Liver (tissue), 9 donors: Measurements from ENCODE around the gene BCS1L. TPM values are rescaled to one million over a fixed set of nuclear protein-coding genes. Genes with fewer than 3 reads are reported as not detected.

ENCODE experiments used
- DNase-seq: peaks from one replicate; pipeline ENCODE4 v3.0.0-alpha.2; 2017; ENCODE audit warnings: low spot score
- H3K27ac ChIP-seq, 2 donors: one replicate each; pipeline ENCODE4 v1.7.0; 2013; ENCODE audit warnings: inconsistent platforms in 2 of 2, low read length in 2 of 2, control low read depth in 1 of 2, low read depth in 1 of 2, mild to moderate bottlenecking in 1 of 2
- H3K27me3 ChIP-seq, 4 donors: one replicate each; pipeline versions ENCODE4 v1.6.1 to v1.7.0; 2013; ENCODE audit warnings: low read length in 3 of 4, inconsistent platforms in 1 of 4, mild to moderate bottlenecking in 1 of 4, moderate library complexity in 1 of 4; ENCODE audit not compliant: control insufficient read depth in 4 of 4, insufficient read depth in 4 of 4
- H3K36me3 ChIP-seq, 4 donors: one replicate each; pipeline versions ENCODE4 v1.6.1 to v1.7.0; 2013; ENCODE audit warnings: low read length in 3 of 4, mild to moderate bottlenecking in 3 of 4, low read depth in 1 of 4, moderate library complexity in 1 of 4; ENCODE audit not compliant: control insufficient read depth in 4 of 4, insufficient read depth in 3 of 4
- H3K4me1 ChIP-seq, 4 donors: one replicate each; pipeline versions ENCODE4 v1.6.1 to v1.7.0; 2013; ENCODE audit warnings: low read length in 3 of 4, mild to moderate bottlenecking in 3 of 4, moderate library complexity in 1 of 4; ENCODE audit not compliant: control insufficient read depth in 4 of 4, insufficient read depth in 4 of 4
- H3K4me3 ChIP-seq, 3 donors: one replicate each; pipeline versions ENCODE4 v1.6.1 to v1.7.0; 2013; ENCODE audit warnings: low read length in 3 of 3, control low read depth in 1 of 3, low read depth in 1 of 3, mild to moderate bottlenecking in 1 of 3
- H3K9ac ChIP-seq, 2 donors: one replicate each; pipeline ENCODE4 v1.7.0; 2013; ENCODE audit warnings: low read length in 2 of 2, mild to moderate bottlenecking in 2 of 2, moderate library complexity in 2 of 2, control low read depth in 1 of 2, low read depth in 1 of 2
- H3K9me3 ChIP-seq, 4 donors: one replicate each; pipeline versions ENCODE4 v1.6.1 to v1.7.0; 2013; ENCODE audit warnings: low read length in 3 of 4; ENCODE audit not compliant: control insufficient read depth in 4 of 4
- CTCF ChIP-seq: fragments of 150-350 bp; IDR thresholded peaks from 2 replicates; pipeline ENCODE4 v1.5.1; 2017; ENCODE audit warnings: improper control_type of control experiment, low read depth, low read length; ENCODE audit not compliant: missing input control
- EGR1 ChIP-seq, 2 donors: IDR thresholded peaks; 2 replicates each; pipeline ENCODE4 v1.6.1; 2016 to 2018; ENCODE audit warnings: antibody characterized with exemption in 2 of 2, low read depth in 2 of 2
- FOXA1 ChIP-seq: IDR thresholded peaks from 2 replicates; pipeline ENCODE4 v1.6.1; 2016; ENCODE audit warnings: antibody characterized with exemption
- FOXA2 ChIP-seq: IDR thresholded peaks from 2 replicates; pipeline ENCODE4 v1.6.1; 2016; ENCODE audit warnings: antibody characterized with exemption
- GABPA ChIP-seq, 2 donors: IDR thresholded peaks in 1 of 2; conservative IDR thresholded peaks in 1 of 2; 2 replicates each; pipeline ENCODE4 v1.6.1; 2016; ENCODE audit warnings: antibody characterized with exemption in 2 of 2, mild to moderate bottlenecking in 1 of 2, moderate library complexity in 1 of 2
- HNF4A ChIP-seq, 2 donors: conservative IDR thresholded peaks; 2 replicates each; pipeline ENCODE4 v1.6.1; 2016; ENCODE audit warnings: antibody characterized with exemption in 2 of 2, mild to moderate bottlenecking in 2 of 2
- HNF4G ChIP-seq: IDR thresholded peaks from 2 replicates; pipeline ENCODE4 v1.6.1; 2016; ENCODE audit warnings: antibody characterized with exemption
- JUND ChIP-seq, 2 donors: IDR thresholded peaks; 2 replicates each; pipeline ENCODE4 v1.6.1; 2016; ENCODE audit warnings: antibody characterized with exemption in 2 of 2
- MAX ChIP-seq: IDR thresholded peaks from 2 replicates; pipeline ENCODE4 v1.6.1; 2016; ENCODE audit warnings: antibody characterized with exemption
- NR2F2 ChIP-seq: IDR thresholded peaks from 2 replicates; pipeline ENCODE4 v1.6.1; 2016; ENCODE audit warnings: antibody characterized with exemption
- RAD21 ChIP-seq, 2 donors: IDR thresholded peaks; 2 replicates each; pipeline ENCODE4 v1.6.1; 2016; ENCODE audit warnings: antibody characterized with exemption in 2 of 2, mild to moderate bottlenecking in 2 of 2
- REST ChIP-seq: IDR thresholded peaks from 2 replicates; pipeline ENCODE4 v1.6.1; 2016; ENCODE audit warnings: antibody characterized with exemption, mild to moderate bottlenecking
- SP1 ChIP-seq: IDR thresholded peaks from 2 replicates; pipeline ENCODE4 v1.6.1; 2018; ENCODE audit warnings: antibody characterized with exemption, mild to moderate bottlenecking
- TAF1 ChIP-seq: conservative IDR thresholded peaks from 2 replicates; pipeline ENCODE4 v1.6.1; 2016; ENCODE audit warnings: antibody characterized with exemption, mild to moderate bottlenecking
- YY1 ChIP-seq: IDR thresholded peaks from 2 replicates; pipeline ENCODE4 v1.6.1; 2016; ENCODE audit warnings: antibody characterized with exemption, mild to moderate bottlenecking
- WGBS: extraction: QIAGEN DNeasy Blood & Tissue Kit; methylation state at CpG from one replicate; pipeline ENCODE4 v1.1.7; 2013; 5-methylcytosine and 5-hydroxymethylcytosine counted together
- polyA plus RNA-seq, 2 donors: library from polyadenylated mRNA; stranded (reverse) in 1 of 2; unstranded in 1 of 2; fragments of 200-250 nt in 1 of 2; fragments of >200 nt in 1 of 2; fragmentation: Nextera tagmentation in 1 of 2; extraction: Ambion mirVana in 1 of 2; gene quantifications; one replicate each; pipeline versions ENCODE4 v1.2.1 to v1.2.3, GENCODE V29; 2013 to 2015
- total RNA-seq, 2 donors: library from RNA; depleted of rRNA; stranded (reverse); fragments of >200 nt; gene quantifications; one replicate each; pipeline ENCODE4 v1.2.3, GENCODE V29; 2014
- donor health status: healthy.
- donor health status: healthy.
- donor health status: healthy.
- donor health status: healthy.
- donor health status: healthy.

Gene BCS1L
- total and polyA plus RNA-seq, 4 donors: 14.8 to 30.1 (median 25.2) TPM

- whole genome bisulfite sequencing: 13% methylated on average over 8 of the region's 8 CpGs
- Histone ChIP-seq H3K36me3 (peaks cover 21 to 47% (median 30%) of the 10 kb centered on the region in 4 donors), H3K4me1 (peaks cover 9 to 22% (median 14%) of the 10 kb centered on the region in 4 donors), H3K9me3 (no peaks in the 10 kb centered on the region), H3K27ac (peak overlapping the region in 1 of 2 donors; percentile 36), H3K27me3 (no peaks in the 10 kb centered on the region), H3K9ac (peak overlapping the region; percentile 15 to 24), H3K4me3 (peak overlapping the region; percentile 73 to 91 (median 87))
- no peak for DNase-seq
- TF ChIP-seq CTCF (no peak), HNF4A (conservative IDR thresholded peaks at IDR 0.05) (no peak), EGR1 (IDR thresholded peaks at IDR 0.05; ENCODE audit: low read depth in 2 of 2) (no peak), YY1 (no peak), HNF4G (no peak), GABPA (IDR thresholded peaks at IDR 0.05 in 1 of 2, conservative IDR thresholded peaks at IDR 0.05 in 1 of 2) (no peak), FOXA2 (no peak), MAX (no peak), RAD21 (IDR thresholded peaks at IDR 0.05) (no peak), JUND (IDR thresholded peaks at IDR 0.05) (no peak)
Measured at GRCh38 chr2:218659988-218660358, 490 bp downstream of the BCS1L start.

- no peaks in the 10 kb centered on the region for H3K27me3 ChIP-seq
- H3K27ac ChIP-seq: no peak overlapping the region
- no peak overlapping the region for H3K4me3 ChIP-seq
- no peak overlapping the region for H3K9ac ChIP-seq
- H3K36me3 ChIP-seq: peaks cover 19 to 54% (median 37%) of the 10 kb centered on the region in 4 donors
- 93% methylated on average over 7 of the region's 7 CpGs for WGBS
- H3K4me1 ChIP-seq: peaks cover 9 to 22% (median 14%) of the 10 kb centered on the region in 4 donors
- no peak for DNase-seq
- H3K9me3 ChIP-seq: no peaks in the 10 kb centered on the region
- TF ChIP-seq FOXA1 (no peak), CTCF (no peak), NR2F2 (no peak), MAX (no peak), TAF1 (no peak), GABPA (IDR thresholded peaks at IDR 0.05 in 1 of 2, conservative IDR thresholded peaks at IDR 0.05 in 1 of 2) (no peak), RAD21 (IDR thresholded peaks at IDR 0.05) (no peak)
Measured at GRCh38 chr2:218662377-218662776, 2.9 kb downstream of the BCS1L start.

- no peak for TF ChIP-seq FOXA1
- no peak for TF ChIP-seq SP1
- TF ChIP-seq EGR1 (IDR thresholded peaks at IDR 0.05; ENCODE audit: low read depth in 2 of 2): no peak
- TF ChIP-seq CTCF: no peak
- no peak for TF ChIP-seq MAX
- no peak for TF ChIP-seq YY1
- TF ChIP-seq REST: no peak
- no peak for TF ChIP-seq HNF4A (conservative IDR thresholded peaks at IDR 0.05)
- 94% methylated on average over 10 of the region's 10 CpGs for WGBS
- DNase-seq: no peak
- Histone ChIP-seq H3K9ac (no peak overlapping the region), H3K27me3 (no peaks in the 10 kb centered on the region), H3K4me1 (peaks cover 9 to 22% (median 14%) of the 10 kb centered on the region in 4 donors), H3K9me3 (no peaks in the 10 kb centered on the region), H3K36me3 (peaks cover 23 to 56% (median 40%) of the 10 kb centered on the region in 4 donors), H3K27ac (no peak overlapping the region), H3K4me3 (no peak overlapping the region)
Measured at GRCh38 chr2:218662827-218663226, 3.3 kb downstream of the BCS1L start.
